ENCODE data around the gene PBX4.

The PBX4 gene

DNA sequence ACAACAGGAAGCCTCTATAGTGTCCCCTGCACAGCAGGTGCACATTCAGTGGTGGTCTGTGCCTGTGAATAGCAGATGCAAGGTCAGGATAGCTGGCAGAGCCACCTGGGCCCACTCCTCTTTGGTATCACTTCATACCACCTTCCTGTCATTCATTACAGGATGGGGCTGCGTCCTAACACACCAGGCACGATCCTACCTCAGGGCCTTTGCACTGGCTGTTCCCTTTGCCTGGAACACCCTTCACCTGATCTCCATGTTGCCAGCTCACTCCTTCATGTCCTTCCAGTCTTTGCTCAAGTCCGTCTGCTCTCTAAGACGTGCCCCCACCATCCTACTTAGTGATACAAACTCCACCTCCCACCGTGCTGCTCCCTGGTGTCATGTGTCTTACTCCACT is 14.2 kb upstream of the PBX4 start:
- no peak overlapping the region for H3K4me3 ChIP-seq (ENCODE audit: low read depth in 1 of 2, low read length in 1 of 2)
- no peaks in the 10 kb centered on the region for H3K27me3 ChIP-seq
- H3K4me1 ChIP-seq (ENCODE audit: control insufficient read depth in 1 of 2, insufficient read depth in 1 of 2, low read depth in 1 of 2, low read length in 1 of 2), result peaks cover 11 to 16% of the 10 kb centered on the region in 2 experiments
- peaks cover 93% of the 10 kb centered on the region for H3K36me3 ChIP-seq
- TF ChIP-seq, protein P1, sequence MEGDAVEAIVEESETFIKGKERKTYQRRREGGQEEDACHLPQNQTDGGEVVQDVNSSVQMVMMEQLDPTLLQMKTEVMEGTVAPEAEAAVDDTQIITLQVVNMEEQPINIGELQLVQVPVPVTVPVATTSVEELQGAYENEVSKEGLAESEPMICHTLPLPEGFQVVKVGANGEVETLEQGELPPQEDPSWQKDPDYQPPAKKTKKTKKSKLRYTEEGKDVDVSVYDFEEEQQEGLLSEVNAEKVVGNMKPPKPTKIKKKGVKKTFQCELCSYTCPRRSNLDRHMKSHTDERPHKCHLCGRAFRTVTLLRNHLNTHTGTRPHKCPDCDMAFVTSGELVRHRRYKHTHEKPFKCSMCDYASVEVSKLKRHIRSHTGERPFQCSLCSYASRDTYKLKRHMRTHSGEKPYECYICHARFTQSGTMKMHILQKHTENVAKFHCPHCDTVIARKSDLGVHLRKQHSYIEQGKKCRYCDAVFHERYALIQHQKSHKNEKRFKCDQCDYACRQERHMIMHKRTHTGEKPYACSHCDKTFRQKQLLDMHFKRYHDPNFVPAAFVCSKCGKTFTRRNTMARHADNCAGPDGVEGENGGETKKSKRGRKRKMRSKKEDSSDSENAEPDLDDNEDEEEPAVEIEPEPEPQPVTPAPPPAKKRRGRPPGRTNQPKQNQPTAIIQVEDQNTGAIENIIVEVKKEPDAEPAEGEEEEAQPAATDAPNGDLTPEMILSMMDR (IDR thresholded peaks at IDR 0.05), result no peak
- no peak overlapping the region for H3K27ac ChIP-seq
- peaks cover 5% of the 10 kb centered on the region for H3K9me3 ChIP-seq

GRCh38 chr19:19631346-19631745 is 12.9 kb upstream of the PBX4 start:
- H3K27me3 ChIP-seq, result no peaks in the 10 kb centered on the region
- H3K36me3 ChIP-seq, result peaks cover 93% of the 10 kb centered on the region
- no peak overlapping the region for H3K27ac ChIP-seq
- H3K4me1 ChIP-seq (ENCODE audit: control insufficient read depth in 1 of 2, insufficient read depth in 1 of 2, low read depth in 1 of 2, low read length in 1 of 2), result peaks cover 18 to 25% of the 10 kb centered on the region in 2 experiments
- H3K9me3 ChIP-seq, result peaks cover 5% of the 10 kb centered on the region
- TF ChIP-seq, protein P1 (IDR thresholded peaks at IDR 0.05), result no peak
- no peak overlapping the region for H3K4me3 ChIP-seq (ENCODE audit: low read depth in 1 of 2, low read length in 1 of 2)

DNA sequence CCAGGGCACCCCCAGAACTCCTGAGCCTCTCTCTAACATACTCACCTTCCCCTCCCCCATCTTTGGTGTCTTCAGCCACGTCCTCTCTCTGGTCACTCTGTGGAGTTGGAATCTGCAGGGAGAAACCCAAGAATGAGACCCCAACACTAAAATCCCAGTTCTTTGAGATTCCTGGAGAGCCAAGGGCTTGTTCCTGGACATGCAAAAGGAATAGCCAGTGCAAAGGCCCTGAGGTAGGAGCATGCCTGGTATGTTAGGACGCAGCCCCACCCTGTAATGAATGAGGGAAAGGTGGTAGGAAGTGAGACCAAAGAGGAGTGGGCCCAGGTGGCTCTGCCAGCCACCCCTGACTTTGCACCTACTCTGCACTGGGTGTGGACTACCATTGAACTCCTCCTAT is 11.9 kb upstream of the PBX4 start:
- Histone ChIP-seq H3K4me1 (ENCODE audit: control insufficient read depth in 1 of 2, insufficient read depth in 1 of 2, low read depth in 1 of 2, low read length in 1 of 2) (peaks cover 18 to 25% of the 10 kb centered on the region in 2 experiments), H3K27ac (no peak overlapping the region), H3K27me3 (no peaks in the 10 kb centered on the region), H3K4me3 (ENCODE audit: low read depth in 1 of 2, low read length in 1 of 2) (no peak overlapping the region), H3K9me3 (peaks cover 5% of the 10 kb centered on the region), H3K36me3 (peaks cover 90% of the 10 kb centered on the region)
- TF ChIP-seq, protein P1 (IDR thresholded peaks at IDR 0.05), result no peak

DNA sequence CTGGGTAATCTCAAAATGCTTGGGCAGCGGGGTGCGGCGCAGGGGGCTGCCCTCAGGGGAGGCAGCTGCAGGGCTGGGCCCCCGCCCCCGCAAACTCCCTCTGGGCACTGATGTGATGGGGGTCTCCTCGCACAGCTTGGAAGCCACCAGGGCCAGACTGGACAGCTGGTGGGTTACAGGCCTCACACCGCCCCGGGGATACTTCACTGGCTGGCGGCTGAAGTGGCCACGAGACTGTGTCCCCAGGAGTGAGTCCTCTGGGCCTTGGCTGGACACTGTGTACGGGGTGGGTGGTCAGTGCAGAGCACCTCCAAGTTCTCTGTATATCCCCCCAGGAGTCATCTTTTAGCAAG is 11.6 kb upstream of the PBX4 start:
- Histone ChIP-seq H3K36me3 (peaks cover 90% of the 10 kb centered on the region), H3K9me3 (peaks cover 3% of the 10 kb centered on the region)

DNA sequence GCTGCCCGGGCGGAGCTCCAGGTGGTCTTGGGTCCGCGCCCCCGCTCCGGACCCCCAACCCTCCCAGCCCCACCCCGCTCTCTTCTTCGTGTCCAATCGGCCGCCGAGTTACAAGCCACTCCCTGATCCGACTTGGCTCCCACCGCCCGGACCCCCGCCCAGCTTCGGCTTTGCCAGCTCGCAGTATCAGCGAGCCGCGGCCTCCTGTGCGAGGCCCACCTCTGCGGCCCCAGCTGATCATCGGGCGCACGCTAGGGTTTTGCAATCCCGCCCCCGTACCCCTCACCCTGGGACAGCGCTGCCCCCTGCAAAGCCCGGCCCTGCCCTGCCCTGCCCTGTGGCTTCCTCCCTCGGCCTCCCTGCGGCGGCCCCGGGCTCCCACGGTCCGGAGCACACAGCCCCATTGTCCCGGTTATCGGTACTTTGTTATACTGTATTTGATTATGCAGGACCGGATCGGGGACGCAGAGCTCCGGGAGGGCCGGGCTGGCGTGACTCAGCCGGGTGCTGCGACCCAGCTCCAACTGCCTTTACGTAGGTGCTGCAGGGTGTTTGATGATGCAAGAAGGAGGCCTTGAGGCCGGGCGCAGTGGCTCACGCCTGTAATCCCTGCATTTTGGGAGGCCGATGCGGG is 10.1 kb upstream of the PBX4 start:
- Histone ChIP-seq H3K4me3 (ENCODE audit: low read depth in 1 of 2, low read length in 1 of 2) (peak overlapping the region; percentile 53 to 59), H3K9me3 (no peaks in the 10 kb centered on the region), H3K4me1 (ENCODE audit: control insufficient read depth in 1 of 2, insufficient read depth in 1 of 2, low read depth in 1 of 2, low read length in 1 of 2) (peaks cover 18 to 25% of the 10 kb centered on the region in 2 experiments), H3K36me3 (peaks cover 90% of the 10 kb centered on the region), H3K27ac (peak overlapping the region; percentile 42), H3K27me3 (no peaks in the 10 kb centered on the region)
- TF ChIP-seq, protein P1 (IDR thresholded peaks at IDR 0.05), result no peak

More for the DNA sequence above, 11.6 kb upstream of the PBX4 start:
- Histone ChIP-seq H3K4me3 (ENCODE audit: low read depth in 1 of 2, low read length in 1 of 2) (no peak overlapping the region), H3K27me3 (no peaks in the 10 kb centered on the region), H3K27ac (no peak overlapping the region), H3K4me1 (ENCODE audit: control insufficient read depth in 1 of 2, insufficient read depth in 1 of 2, low read depth in 1 of 2, low read length in 1 of 2) (peaks cover 18 to 25% of the 10 kb centered on the region in 2 experiments)
- TF ChIP-seq, protein P1 (IDR thresholded peaks at IDR 0.05), result no peak

All from neutrophil (primary cell).